ENCODE measurements around the gene KLF9. TPM values are rescaled to one million over a fixed set of nuclear protein-coding genes. Genes with fewer than 3 reads are reported as not detected.

The KLF9 gene
- total RNA-seq, 1 experiment from 2014 or later, result 0.26 TPM

- Mint-ChIP-seq H3K4me3 (no peak overlapping the region), H3K36me3 (ENCODE audit: insufficient read depth in 1 of 3, low read depth in 3 of 3) (no peaks in the 10 kb centered on the region), H3K9me3 (peaks cover 4 to 6% of the 10 kb centered on the region in 2 experiments; a peak in 2 of 5 replicates), H3K27ac (no peak overlapping the region), H3K4me1 (no peaks in the 10 kb centered on the region; a peak in 2 of 4 replicates), H3K27me3 (ENCODE audit: low read depth) (peaks cover 2% of the 10 kb centered on the region)
- Histone ChIP-seq H4K20me1 (ENCODE audit: control insufficient read depth, insufficient read depth, insufficient read length) (no peaks in the 10 kb centered on the region), H3K9me3 (ENCODE audit: control insufficient read depth, low read depth, low read length) (no peaks in the 10 kb centered on the region), H3K27ac (ENCODE audit: insufficient read length, low read depth, low read length) (no peak overlapping the region), H4K5ac (ENCODE audit: insufficient read length, low read depth, low read length) (no peak overlapping the region), H3K4ac (ENCODE audit: low read depth, low read length) (no peak overlapping the region), H2BK120ac (ENCODE audit: low read depth, low read length, poor library complexity, severe bottlenecking) (no peak overlapping the region), H3K23ac (ENCODE audit: insufficient read length, low read depth, low read length) (no peak overlapping the region), H3T11ph (ENCODE audit: low read length) (no peak overlapping the region), H3K4me2 (ENCODE audit: insufficient read depth, insufficient read length, low read length) (no peak overlapping the region), H2BK15ac (ENCODE audit: low read depth, low read length) (no peak overlapping the region), H2AFZ (ENCODE audit: low read length) (no peak overlapping the region), H3K56ac (ENCODE audit: insufficient read length, low read depth, low read length) (no peak overlapping the region), H2BK5ac (ENCODE audit: insufficient read length, low read length) (no peak overlapping the region), H3K9ac (ENCODE audit: extremely low read depth, insufficient read length, low read length) (no peak overlapping the region), H3K14ac (ENCODE audit: insufficient read depth, low read length) (no peak overlapping the region), H3K27me3 (ENCODE audit: insufficient read depth, low read length) (no peaks in the 10 kb centered on the region), H3K4me1 (ENCODE audit: insufficient read depth, low read length) (no peaks in the 10 kb centered on the region), H2BK20ac (ENCODE audit: low read depth, low read length, poor library complexity, severe bottlenecking) (no peak overlapping the region), H3K18ac (ENCODE audit: insufficient read length, low read depth, low read length) (no peak overlapping the region), H4K8ac (replicated peaks; ENCODE audit: insufficient read length, low read depth, low read length) (no peak overlapping the region), H3K23me2 (ENCODE audit: insufficient read length, low read depth, low read length, poor library complexity, severe bottlenecking) (no peaks in the 10 kb centered on the region), H4K91ac (ENCODE audit: insufficient read length, low read depth, low read length) (no peak overlapping the region), H2BK12ac (ENCODE audit: insufficient read length, low read depth, low read length) (no peak overlapping the region), H2AK5ac (ENCODE audit: insufficient read length, low read length) (no peak overlapping the region), H3K79me2 (ENCODE audit: insufficient read depth, low read length) (no peaks in the 10 kb centered on the region), H3K79me1 (ENCODE audit: insufficient read depth, low read depth, low read length, poor library complexity, severe bottlenecking) (no peaks in the 10 kb centered on the region)
- DNase-seq, result no peak
- TF ChIP-seq CTCF (conservative IDR thresholded peaks at IDR 0.05), result no peak
- no CpG with 5 or more reads among the region's 1 CpG for WGBS (ENCODE audit: extremely low coverage, insufficient read length, low lambda C conversion rate)
Observed at GRCh38 chr9:70435948-70436347, 21.5 kb upstream of the KLF9 start.

All from H9 (cell line).